GM12878 (cell line): Measurements from ENCODE around the gene ATP10D. TPM values are rescaled to one million over a fixed set of nuclear protein-coding genes. Genes with fewer than 3 reads are reported as not detected.

Source experiments
- ATAC-seq: fragments of 200-7000 bp; cut with Tn5 transposase; 3 replicates; pipeline ENCODE4 v1.9.1; 2020; ENCODE audit warnings: mild to moderate bottlenecking, moderate library complexity
- BruUV-seq: library from RNA; stranded (reverse); fragments of 400-500 nt; replicated peaks from 2 replicates; lab custom pipeline; 2021; lab: Mats Ljungman, UMichigan
- CTCF ChIA-PET: fragments of 300-600 bp; sonication (Branson Sonifier 250); formaldehyde crosslinking; extraction: SDS; loops from one replicate; lab custom pipeline; 2021; ENCODE audit warnings: inconsistent platforms; lab: Yijun Ruan, JAX
- POLR2A ChIA-PET: fragments of 350-600 bp; formaldehyde crosslinking; extraction: SDS; loops from one replicate; lab custom pipeline; 2021; ENCODE audit warnings: inconsistent platforms; lab: Charles Lee
- RAD21 ChIA-PET: fragments of 300-600 bp; sonication (Branson Sonifier 250); formaldehyde crosslinking; loops from one replicate; lab custom pipeline; 2023; ENCODE audit warnings: antibody characterized with exemption; ENCODE audit not compliant: unreplicated experiment; lab: Charles Lee
- SMC1A ChIA-PET: fragments of 300-600 bp; sonication (Branson Sonifier 250); formaldehyde crosslinking; loops from one replicate; lab custom pipeline; 2023; ENCODE audit not compliant: unreplicated experiment, uncharacterized antibody; lab: Charles Lee
- DNase-seq: peaks from one replicate; pipeline ENCODE4 v3.0.0-alpha.2; 2011; ENCODE audit warnings: low read depth, low spot score
- FAIRE-seq: peaks from 3 replicates; lab custom pipeline; 2011; peaks lifted over from hg19 to GRCh38; lab: Jason Lieb, UNC
- H2AFZ ChIP-seq: 2 replicates; pipeline ENCODE4 v1.6.0; 2011; ENCODE audit warnings: low read depth, low read length, control low read depth; ENCODE audit not compliant: control insufficient read depth
- H3K27ac ChIP-seq: 2 replicates; pipeline ENCODE4 v1.5.1; 2011; ENCODE audit warnings: control low read depth; ENCODE audit not compliant: control insufficient read depth, insufficient read depth
- H3K27me3 ChIP-seq, 2 experiments: replicated peaks in 1 of 2; 2 replicates each; pipeline versions ENCODE4 v1.6.0 to v1.6.1; 2011; ENCODE audit warnings: low read length in 1 of 2; ENCODE audit not compliant: control insufficient read depth in 2 of 2, insufficient read depth in 2 of 2
- H3K36me3 ChIP-seq, 2 experiments: 2 replicates each; pipeline ENCODE4 v1.5.1; 2011; ENCODE audit warnings: low read length in 1 of 2; ENCODE audit not compliant: control insufficient read depth in 2 of 2, insufficient read depth in 2 of 2
- H3K4me1 ChIP-seq: 2 replicates; pipeline ENCODE4 v1.6.1; 2011; ENCODE audit warnings: mild to moderate bottlenecking, low read length, moderate library complexity, mixed read lengths; ENCODE audit not compliant: control insufficient read depth, insufficient read depth
- H3K4me2 ChIP-seq: 2 replicates; pipeline ENCODE4 v1.6.0; 2011; ENCODE audit warnings: control low read depth; ENCODE audit not compliant: control insufficient read depth, insufficient read depth
- H3K4me3 ChIP-seq: fragments of 200-600 bp; sonication (generic); 2 replicates; pipeline ENCODE4 v1.5.1; 2016
- H3K79me2 ChIP-seq: 2 replicates; pipeline ENCODE4 v1.6.0; 2011; ENCODE audit warnings: low read length; ENCODE audit not compliant: control insufficient read depth, insufficient read depth
- H3K9ac ChIP-seq: 2 replicates; pipeline ENCODE4 v1.8.0; 2011; ENCODE audit warnings: low read length, control low read depth, mixed read lengths; ENCODE audit not compliant: control insufficient read depth, insufficient read depth
- H3K9me3 ChIP-seq: replicated peaks from 3 replicates; pipeline ENCODE4 v1.5.1; 2011; ENCODE audit warnings: mild to moderate bottlenecking, low read length; ENCODE audit not compliant: control insufficient read depth, insufficient read depth
- H4K20me1 ChIP-seq: 2 replicates; pipeline ENCODE4 v1.6.0; 2011; ENCODE audit not compliant: control insufficient read depth, insufficient read depth
- BMI1 ChIP-seq: fragments of 450-650 bp; IDR thresholded peaks from 2 replicates; pipeline ENCODE4 v1.6.1; 2016; ENCODE audit warnings: mild to moderate bottlenecking, moderate library complexity, borderline replicate concordance
- ELK1 ChIP-seq: IDR thresholded peaks from 2 replicates; pipeline ENCODE4 v1.6.1; 2012; ENCODE audit warnings: low read depth, low read length, improper control_type of control experiment
- GABPA ChIP-seq: IDR thresholded peaks from 2 replicates; pipeline ENCODE4 v1.6.1; 2014; ENCODE audit warnings: antibody characterized with exemption, low read depth, mild to moderate bottlenecking, inconsistent platforms
- KLF5 ChIP-seq: fragments of 450-650 bp; IDR thresholded peaks from 2 replicates; pipeline ENCODE4 v1.6.1; 2014; ENCODE audit warnings: mild to moderate bottlenecking; ENCODE audit not compliant: partially characterized antibody
- MAX ChIP-seq: IDR thresholded peaks from 2 replicates; pipeline ENCODE4 v1.6.1; 2012; ENCODE audit warnings: low read depth, low read length, improper control_type of control experiment
- MYC ChIP-seq: IDR thresholded peaks from 2 replicates; pipeline ENCODE4 v1.6.1; 2011; ENCODE audit warnings: mild to moderate bottlenecking, low read length, moderate library complexity, inconsistent platforms; ENCODE audit not compliant: insufficient read depth, insufficient replicate concordance, insufficient read length, severe bottlenecking
- PKNOX1 ChIP-seq: fragments of 450-650 bp; IDR thresholded peaks from 2 replicates; pipeline ENCODE4 v1.6.1; 2016; ENCODE audit warnings: mild to moderate bottlenecking
- POLR2A ChIP-seq: IDR thresholded peaks from 2 replicates; pipeline ENCODE4 v1.6.1; 2011; ENCODE audit warnings: low read depth, mild to moderate bottlenecking, low read length
- SREBF1 ChIP-seq: IDR thresholded peaks from 2 replicates; pipeline ENCODE4 v1.6.1; 2012; ENCODE audit warnings: mild to moderate bottlenecking, low read length
- TCF7 ChIP-seq: IDR thresholded peaks from 2 replicates; pipeline ENCODE4 v1.6.1; 2014; ENCODE audit warnings: antibody characterized with exemption, borderline replicate concordance
- WGBS: methylation state at CpG from one replicate; pipeline ENCODE4 v1.1.6; 2016; ENCODE audit warnings: low lambda C conversion rate; ENCODE audit not compliant: insufficient replicate concordance, insufficient coverage; ENCODE audit errors: missing lambda C conversion rate; 5-methylcytosine and 5-hydroxymethylcytosine counted together
- in situ Hi-C: fragments of 300-500 bp; cut with MboI; formaldehyde crosslinking; loops from 9 replicates; pipeline ENCODE4 v1.14.3; 2018; ENCODE audit warnings: mixed read lengths
- intact Hi-C: fragments of 100-400 bp; cut with micrococcal nuclease; formaldehyde crosslinking; loops from one replicate; pipeline ENCODE4 v1.14.2; 2022; ENCODE audit not compliant: unreplicated experiment
- polyA plus RNA-seq, 11 experiments: library from polyadenylated mRNA; depleted of rRNA in 4 of 11; unstranded in 6 of 11; stranded (reverse) in 5 of 11; fragments of >200 nt; fragmentation: Nextera tagmentation in 4 of 11; fragmentation: Illumina TruSeq in 1 of 11; extraction: Ambion mirVana in 4 of 11; extraction: Trizol in 1 of 11; gene quantifications; 1 replicate in 1 of 11; 2 replicates in 10 of 11; pipeline versions ENCODE4 v1.2.1 to v1.2.3, GENCODE V29; 2011 to 2016; ENCODE audit warnings: inconsistent platforms in 2 of 11, missing spikeins in 2 of 11, low read depth in 1 of 11
- total RNA-seq, 4 experiments: library from RNA; depleted of rRNA in 3 of 4; stranded (reverse); fragments of >200 nt in 3 of 4; fragmentation: Illumina TruSeq in 1 of 4; extraction: Trizol in 1 of 4; gene quantifications; 2 replicates each; pipeline versions ENCODE4 v1.2.1 to v1.2.3, GENCODE V29; 2013 to 2021

Gene ATP10D
- total and polyA plus RNA-seq, 10 of the 15 experiments (the other 5 are each of a cell fraction or from before 2014, with no cell fraction given): 10.2 to 50.3 (median 19.1) TPM

GRCh38 chr4:47577779-47578553, 92.9 kb downstream of the ATP10D start:
- DNase-seq: no peak
- no peak overlapping the region for H3K27ac ChIP-seq
- no peak overlapping the region for H2AFZ ChIP-seq
- TF ChIP-seq MYC: no peak
- TF ChIP-seq TCF7: no peak
- TF ChIP-seq BMI1: no peak
- no peak for TF ChIP-seq ELK1
- no peak for TF ChIP-seq KLF5
- no peak for TF ChIP-seq GABPA
- TF ChIP-seq SREBF1: no peak
- no peak for TF ChIP-seq POLR2A
- TF ChIP-seq PKNOX1: no peak
- TF ChIP-seq MAX: no peak
- in situ Hi-C loops (no loop called here), intact Hi-C loops (no loop called here)
- no peaks in the 10 kb centered on the region for H3K9me3 ChIP-seq
- H3K4me1 ChIP-seq: no peaks in the 10 kb centered on the region
- no peaks in the 10 kb centered on the region for H3K79me2 ChIP-seq
- RAD21 ChIA-PET: no interaction called here
- WGBS: 69% methylated on average over 7 of the region's 7 CpGs
- no TSS peak for BruUV-seq
- POLR2A ChIA-PET: interaction anchor here (0.6 kb wide), 1 partner anchor 765 kb away, joined by 4 read pairs; no protein-coding TSS in a partner anchor
- peaks cover 3 to 15% of the 10 kb centered on the region in 2 experiments; a peak in 3 of 4 replicates for H3K36me3 ChIP-seq
- SMC1A ChIA-PET: interaction anchor here (1.1 kb wide), 1 partner anchor 91 kb away, joined by 5 read pairs; no protein-coding TSS in a partner anchor
- FAIRE-seq: no peak
- H3K27me3 ChIP-seq: no peaks in the 10 kb centered on the region
- ATAC-seq: no peak
- H4K20me1 ChIP-seq: no peaks in the 10 kb centered on the region
- H3K4me2 ChIP-seq: no peak overlapping the region
- CTCF ChIA-PET: no interaction called here
- H3K9ac ChIP-seq: no peak overlapping the region
- no peak overlapping the region for H3K4me3 ChIP-seq
